Urinary bladder (tissue), 4 donors: Measurements from ENCODE around the gene SLC5A11. TPM values are rescaled to one million over a fixed set of nuclear protein-coding genes. Genes with fewer than 3 reads are reported as not detected.

Source experiments
- DNase-seq: peaks from one replicate; pipeline ENCODE4 v3.0.0-alpha.2; 2015; ENCODE audit errors: extremely low spot score
- H3K27ac ChIP-seq: one replicate; pipeline ENCODE4 v1.5.1; 2013; ENCODE audit warnings: low read depth, mild to moderate bottlenecking, moderate library complexity
- H3K36me3 ChIP-seq: one replicate; pipeline ENCODE4 v1.6.1; 2013; ENCODE audit warnings: mild to moderate bottlenecking, moderate library complexity; ENCODE audit not compliant: insufficient read depth
- H3K4me1 ChIP-seq: one replicate; pipeline ENCODE4 v1.6.1; 2013; ENCODE audit warnings: mild to moderate bottlenecking, moderate library complexity; ENCODE audit not compliant: insufficient read depth
- H3K4me3 ChIP-seq: one replicate; pipeline ENCODE4 v1.5.1; 2013; ENCODE audit warnings: low read depth, low read length
- WGBS: extraction: QIAGEN DNeasy Blood & Tissue Kit; methylation state at CpG from one replicate; pipeline ENCODE4 v1.1.7; 2013; 5-methylcytosine and 5-hydroxymethylcytosine counted together
- polyA plus RNA-seq: library from polyadenylated mRNA; stranded (reverse); fragments of 200-250 nt; gene quantifications from one replicate; pipeline ENCODE4 v1.2.3, GENCODE V29; 2013
- total RNA-seq: library from RNA; depleted of rRNA; stranded (reverse); fragments of >200 nt; gene quantifications from one replicate; pipeline ENCODE4 v1.2.3, GENCODE V29; 2014
- donor health status: healthy with polysubstance abuse.
- donor health status: healthy.

SLC5A11 gene
- total and polyA plus RNA-seq, 2 donors: 0.03 TPM; not detected in 1

GRCh38 chr16:24929409-24929808 lies 83.6 kb downstream of the SLC5A11 start:
- H3K36me3 ChIP-seq: peaks cover 4% of the 10 kb centered on the region
- H3K27ac ChIP-seq: no peak overlapping the region
- no peaks in the 10 kb centered on the region for H3K4me1 ChIP-seq
- 86% methylated on average over 5 of the region's 5 CpGs for WGBS
- no peak for DNase-seq
- no peak overlapping the region for H3K4me3 ChIP-seq

DNA sequence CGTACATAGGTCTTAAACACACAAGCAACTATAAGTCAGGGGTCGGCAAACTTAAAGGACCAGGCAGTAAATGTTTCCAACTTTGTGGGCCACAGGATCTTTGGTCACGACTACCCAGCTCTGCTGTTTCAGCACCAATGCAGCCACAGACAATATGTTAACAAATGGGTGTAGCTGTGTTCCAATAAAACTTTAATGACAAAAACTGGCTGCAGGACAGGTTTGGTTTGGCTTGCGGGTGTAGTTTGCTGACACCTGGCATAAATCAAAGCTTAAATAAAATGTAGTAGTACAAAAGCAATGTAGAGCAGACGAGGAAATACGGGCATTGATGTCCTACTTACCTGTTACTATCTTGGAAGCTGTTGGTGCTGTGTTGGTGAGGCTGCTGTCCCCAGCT lies 84.7 kb downstream of the SLC5A11 start:
- WGBS: 89% methylated on average over 6 of the region's 6 CpGs
- peaks cover 7% of the 10 kb centered on the region for H3K36me3 ChIP-seq
- no peak for DNase-seq

GRCh38 chr16:24931091-24931490 lies 85.3 kb downstream of the SLC5A11 start:
- H3K4me1 ChIP-seq: no peaks in the 10 kb centered on the region
- H3K36me3 ChIP-seq: peaks cover 7% of the 10 kb centered on the region
- WGBS: 96% methylated on average over 12 of the region's 12 CpGs
- no peak for DNase-seq
- no peak overlapping the region for H3K27ac ChIP-seq
- H3K4me3 ChIP-seq: no peak overlapping the region

More for the DNA sequence above, 84.7 kb downstream of the SLC5A11 start:
- Histone ChIP-seq H3K4me3 (no peak overlapping the region), H3K4me1 (no peaks in the 10 kb centered on the region), H3K27ac (no peak overlapping the region)

DNA sequence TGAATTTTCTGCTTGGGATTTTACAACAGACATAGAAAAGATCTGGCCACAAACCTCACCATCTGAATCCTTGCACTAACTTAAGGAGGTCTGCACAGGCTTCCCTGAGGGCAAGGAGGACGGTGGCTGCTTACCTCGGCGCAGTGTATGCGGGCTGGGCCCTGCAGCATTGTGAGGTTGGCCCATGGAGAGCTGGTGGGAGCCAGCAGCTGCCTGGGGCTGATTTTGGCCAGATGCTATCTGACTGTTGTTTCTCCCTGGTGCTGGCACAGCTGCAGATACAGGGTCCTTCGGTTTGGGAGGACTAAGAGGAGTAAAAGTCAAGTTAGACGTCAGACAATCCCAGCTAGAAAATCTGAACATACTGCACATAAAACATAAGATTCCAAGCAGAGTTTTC lies 89.6 kb downstream of the SLC5A11 start:
- H3K27ac ChIP-seq: no peak overlapping the region

DNA sequence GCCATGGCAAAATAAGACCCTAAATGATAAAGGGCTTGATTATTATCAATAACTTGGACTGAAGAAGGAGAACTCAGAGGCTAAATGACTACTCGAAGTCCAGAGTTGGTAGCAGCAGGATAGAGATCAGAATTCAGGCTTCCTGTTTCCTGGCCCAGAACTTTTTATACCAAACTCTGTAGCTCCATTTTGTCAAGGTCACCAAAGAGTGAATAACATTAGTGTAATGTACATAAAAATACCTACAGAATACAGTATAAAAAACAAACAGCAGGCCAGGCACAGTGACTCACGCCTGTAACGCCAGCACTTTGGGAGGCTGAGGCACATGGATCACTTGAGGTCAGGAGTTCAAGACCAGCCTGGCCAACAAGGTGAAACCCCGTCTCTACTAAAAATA lies 90.4 kb downstream of the SLC5A11 start:
- DNase-seq: no peak
- Histone ChIP-seq H3K36me3 (peaks cover 4% of the 10 kb centered on the region), H3K27ac (no peak overlapping the region), H3K4me1 (no peaks in the 10 kb centered on the region), H3K4me3 (no peak overlapping the region)
- WGBS: 93% methylated on average over 4 of the region's 4 CpGs

More for the DNA sequence above, 89.6 kb downstream of the SLC5A11 start:
- H3K4me3 ChIP-seq: no peak overlapping the region
- WGBS: 90% methylated on average over 6 of the region's 6 CpGs
- no peaks in the 10 kb centered on the region for H3K4me1 ChIP-seq
- DNase-seq: no peak
- peaks cover 7% of the 10 kb centered on the region for H3K36me3 ChIP-seq

DNA sequence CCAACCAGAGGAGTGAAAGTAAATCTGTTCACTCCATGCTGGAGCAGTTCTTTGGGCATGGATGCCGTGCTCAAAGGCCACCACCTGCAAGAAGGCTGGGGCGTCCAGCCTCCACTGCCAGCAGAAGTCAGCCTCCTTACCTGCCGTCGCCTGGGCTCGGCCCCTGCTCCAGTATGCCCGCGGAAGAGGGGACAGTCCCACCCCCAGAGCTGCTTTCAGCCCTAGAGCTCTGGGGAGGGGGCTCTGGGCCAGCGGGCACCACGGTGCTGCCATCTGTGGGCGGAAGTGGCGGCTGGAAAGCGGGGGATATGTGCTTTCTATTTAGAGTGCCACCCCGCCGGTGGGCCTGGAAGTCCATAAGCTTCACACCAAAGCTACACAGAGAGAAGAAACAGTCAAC lies 93.5 kb downstream of the SLC5A11 start:
- Histone ChIP-seq H3K4me3 (no peak overlapping the region), H3K36me3 (peaks cover 4% of the 10 kb centered on the region), H3K27ac (no peak overlapping the region), H3K4me1 (no peaks in the 10 kb centered on the region)
- 94% methylated on average over 14 of the region's 14 CpGs for WGBS
- DNase-seq: no peak

DNA sequence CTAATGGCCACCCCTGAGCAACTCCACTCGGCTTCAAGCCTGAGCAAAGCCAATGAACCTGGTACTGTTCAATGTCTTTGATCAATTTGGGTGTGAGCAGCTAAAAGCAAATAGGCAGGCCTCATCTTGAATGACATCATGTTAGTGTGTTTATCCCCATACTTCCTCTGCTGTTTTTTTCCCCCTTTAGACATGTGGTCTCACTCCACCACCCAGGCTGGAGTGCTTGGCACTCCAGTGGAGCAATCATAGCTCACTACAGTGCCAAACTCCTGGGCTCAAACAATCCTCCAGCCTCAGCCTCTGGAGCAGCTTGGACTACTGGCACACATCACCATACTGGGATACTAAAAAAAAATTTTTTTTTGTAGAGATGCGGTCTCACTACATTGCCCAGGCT lies 94.0 kb downstream of the SLC5A11 start:
- DNase-seq: no peak
- Histone ChIP-seq H3K27ac (no peak overlapping the region), H3K4me1 (no peaks in the 10 kb centered on the region), H3K4me3 (no peak overlapping the region), H3K36me3 (peaks cover 3% of the 10 kb centered on the region)
- WGBS: 96% methylated on average over 2 of the region's 2 CpGs

DNA sequence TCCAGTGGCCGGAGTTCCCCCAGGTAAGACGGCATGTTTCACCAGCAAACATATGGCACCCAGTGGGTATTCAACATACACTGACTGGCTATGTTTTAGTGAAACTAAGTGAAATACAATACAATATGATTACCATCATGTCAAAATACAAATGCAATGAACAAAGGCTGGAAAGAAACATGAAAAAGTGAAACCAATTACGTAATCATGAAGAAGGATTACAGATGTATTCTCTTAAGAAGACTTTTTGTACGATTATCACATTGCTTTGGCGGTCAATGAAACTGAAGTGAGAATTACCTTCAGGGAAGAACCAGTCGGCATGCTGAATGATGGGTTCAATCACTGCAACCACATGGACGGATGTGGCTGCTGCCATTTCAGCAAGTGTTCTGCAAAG lies 97.7 kb downstream of the SLC5A11 start:
- Histone ChIP-seq H3K27ac (no peak overlapping the region), H3K36me3 (peaks cover 2% of the 10 kb centered on the region), H3K4me1 (no peaks in the 10 kb centered on the region), H3K4me3 (no peak overlapping the region)
- 93% methylated on average over 7 of the region's 7 CpGs for WGBS
- no peak for DNase-seq

- no peak overlapping the region for H3K27ac ChIP-seq
- no peak overlapping the region for H3K4me3 ChIP-seq
- 75% methylated on average over 3 of the region's 3 CpGs for WGBS
- no peak for DNase-seq
- H3K36me3 ChIP-seq: peaks cover 2% of the 10 kb centered on the region
- no peaks in the 10 kb centered on the region for H3K4me1 ChIP-seq
These were observed 98.4 kb downstream of the SLC5A11 start for GRCh38 chr16:24944206-24944605.

DNA sequence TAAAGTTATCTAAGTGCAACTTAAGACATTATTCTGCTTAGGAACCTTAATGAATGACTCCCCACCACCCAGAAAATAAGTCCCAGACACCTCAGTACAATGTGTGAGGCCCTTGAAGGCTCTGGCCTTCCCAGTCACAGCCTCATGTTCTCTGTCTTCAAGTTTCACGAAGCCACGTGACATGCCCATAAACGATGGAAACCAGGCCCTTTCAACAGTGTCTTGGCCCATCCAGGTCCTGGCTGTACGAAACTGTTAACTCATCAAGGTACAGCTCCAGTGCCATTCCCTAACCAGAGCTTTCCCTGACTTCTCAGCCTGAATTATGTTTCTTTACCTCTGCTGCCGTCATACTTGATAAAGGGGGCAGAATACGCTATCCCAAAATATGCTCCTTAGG lies 100.4 kb downstream of the SLC5A11 start:
- no peak overlapping the region for H3K27ac ChIP-seq
- no peaks in the 10 kb centered on the region for H3K4me1 ChIP-seq
- H3K36me3 ChIP-seq: no peaks in the 10 kb centered on the region
- no peak for DNase-seq
- 74% methylated on average over 6 of the region's 6 CpGs for WGBS
- no peak overlapping the region for H3K4me3 ChIP-seq

- Histone ChIP-seq H3K36me3 (no peaks in the 10 kb centered on the region), H3K4me3 (no peak overlapping the region), H3K27ac (no peak overlapping the region), H3K4me1 (no peaks in the 10 kb centered on the region)
- 65% methylated on average over 5 of the region's 5 CpGs for WGBS
- DNase-seq: no peak
These were observed 104.5 kb downstream of the SLC5A11 start for GRCh38 chr16:24950275-24950674.

GRCh38 chr16:24953306-24953705 lies 107.5 kb downstream of the SLC5A11 start:
- no peak overlapping the region for H3K4me3 ChIP-seq
- DNase-seq: no peak
- no peaks in the 10 kb centered on the region for H3K4me1 ChIP-seq
- H3K27ac ChIP-seq: no peak overlapping the region
- no peaks in the 10 kb centered on the region for H3K36me3 ChIP-seq
- WGBS: 93% methylated on average over 6 of the region's 6 CpGs

GRCh38 chr16:24953721-24954120 lies 108.0 kb downstream of the SLC5A11 start:
- 84% methylated on average over 5 of the region's 5 CpGs for WGBS
- no peaks in the 10 kb centered on the region for H3K4me1 ChIP-seq
- H3K36me3 ChIP-seq: peaks cover 2% of the 10 kb centered on the region
- no peak overlapping the region for H3K4me3 ChIP-seq
- no peak for DNase-seq
- no peak overlapping the region for H3K27ac ChIP-seq

DNA sequence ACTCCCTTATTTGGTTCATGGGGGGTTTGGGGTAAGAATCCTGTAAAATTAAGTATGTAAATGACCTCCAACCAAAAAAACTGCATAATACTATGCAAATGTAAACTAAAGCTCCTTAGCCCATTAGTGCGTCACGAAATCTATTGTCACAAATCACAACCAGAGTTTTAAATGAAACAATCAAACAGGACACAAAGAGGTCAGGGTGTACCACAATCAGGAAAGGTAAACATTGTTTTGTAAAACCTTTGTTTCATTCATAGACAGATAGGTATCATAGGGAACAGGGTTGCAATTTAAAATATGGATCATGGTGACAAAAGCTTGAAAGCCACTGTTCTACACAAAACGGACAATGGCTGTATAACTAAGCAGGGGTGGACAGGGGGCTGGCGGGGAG lies 108.4 kb downstream of the SLC5A11 start:
- no peak overlapping the region for H3K27ac ChIP-seq
- 89% methylated on average over 4 of the region's 4 CpGs for WGBS
- peaks cover 2% of the 10 kb centered on the region for H3K36me3 ChIP-seq
- DNase-seq: no peak
- H3K4me1 ChIP-seq: no peaks in the 10 kb centered on the region
- H3K4me3 ChIP-seq: no peak overlapping the region
